Inferior parietal cortex (tissue), 1 donor: Measurements from ENCODE around the gene GPATCH4.
A peak's percentile ranks its signal among the peaks of the same experiment; 100 is the strongest.
"Not testable (repeated sequence)": the region's sequence is repeated elsewhere in the genome, so short reads cannot be mapped to it uniquely, and the experiment has no call there.

Experiments used
- DNase-seq: peaks from one replicate; pipeline ENCODE4 v3.0.0-alpha.2; 2016; ENCODE audit errors: extremely low spot score

GPATCH4 gene

GRCh38 chr1:156626079-156626438 is 24.8 kb upstream of the GPATCH4 start:
- DNase-seq, result no peak

GRCh38 chr1:156625436-156626078 is 24.3 kb upstream of the GPATCH4 start:
- DNase-seq, result peak; percentile 82

- no peak for DNase-seq
These were observed 23.6 kb upstream of the GPATCH4 start for GRCh38 chr1:156624814-156625435.

- peak; percentile 47 for DNase-seq
These were observed 22.9 kb upstream of the GPATCH4 start for GRCh38 chr1:156623946-156624813.

- no peak for DNase-seq
These were observed 21.5 kb upstream of the GPATCH4 start for GRCh38 chr1:156622581-156623297.

- DNase-seq, result no peak
These were observed 18.3 kb upstream of the GPATCH4 start for GRCh38 chr1:156619582-156619955.

GRCh38 chr1:156618853-156619581 is 17.7 kb upstream of the GPATCH4 start, which contains the start of gene HAPLN2:
Gene HAPLN2, plus strand, starts transcription at chr1:156619415. Its CDS starts 4,076 bp downstream, at chr1:156623491.
- peak; percentile 57 for DNase-seq

- DNase-seq, result peak; percentile 94
These were observed 15.2 kb upstream of the GPATCH4 start for GRCh38 chr1:156616463-156616862.

GRCh38 chr1:156615946-156616345 is 14.7 kb upstream of the GPATCH4 start:
- DNase-seq, result no peak

- DNase-seq, result no peak
These were observed 11.4 kb upstream of the GPATCH4 start for GRCh38 chr1:156612666-156613065.

GRCh38 chr1:156610072-156610471 is 8.8 kb upstream of the GPATCH4 start:
- not testable (repeated sequence) for DNase-seq

GRCh38 chr1:156608981-156609380 is 7.7 kb upstream of the GPATCH4 start:
- no peak for DNase-seq

GRCh38 chr1:156608036-156608674 is 6.9 kb upstream of the GPATCH4 start:
- DNase-seq, result peak; percentile 86

- not testable (repeated sequence) for DNase-seq
These were observed 6.1 kb upstream of the GPATCH4 start for GRCh38 chr1:156607344-156607743.

- no peak for DNase-seq
These were observed 1.3 kb upstream of the GPATCH4 start for GRCh38 chr1:156602557-156602993.

- DNase-seq, result no peak
These were observed 613 bp upstream of the GPATCH4 start for GRCh38 chr1:156601892-156602291.

- DNase-seq, result no peak
These were observed 552 bp downstream of the GPATCH4 start for GRCh38 chr1:156600733-156601121.

- no peak for DNase-seq
These were observed 1.5 kb downstream of the GPATCH4 start for GRCh38 chr1:156599811-156600210.

GRCh38 chr1:156598731-156599432 is 2.4 kb downstream of the GPATCH4 start:
- no peak for DNase-seq

- DNase-seq, result no peak
These were observed 3.2 kb downstream of the GPATCH4 start for GRCh38 chr1:156598125-156598524.
